ENCODE data around the gene MAB21L4.

- TF ChIP-seq CTCF (IDR thresholded peaks at IDR 0.05) (no peak), ZFX (IDR thresholded peaks at IDR 0.05; ENCODE audit: borderline replicate concordance) (no peak)
These were observed 2.3 kb upstream of the MAB21L4 start for GRCh38 chr2:240898108-240898730.

Measured in 22Rv1 (cell line).